Astrocyte (in vitro differentiated cells and primary cell): ENCODE results near the gene MIS12. TPM values are rescaled to one million over a fixed set of nuclear protein-coding genes. Genes with fewer than 3 reads are reported as not detected.

Source experiments
- DNase-seq: peaks from one replicate; pipeline ENCODE4 v3.0.0-alpha.2; 2010; ENCODE audit warnings: low read depth
- FAIRE-seq: peaks from 2 replicates; lab custom pipeline; 2011; peaks lifted over from hg19 to GRCh38; lab: Jason Lieb, UNC
- H2AFZ ChIP-seq: 2 replicates; pipeline ENCODE4 v1.6.0; 2012; ENCODE audit warnings: low read depth, low read length, inconsistent platforms
- H3K27ac ChIP-seq: 2 replicates; pipeline ENCODE4 v1.5.1; 2011; ENCODE audit warnings: low read depth, low read length, inconsistent platforms
- H3K27me3 ChIP-seq: 2 replicates; pipeline ENCODE4 v1.6.0; 2011; ENCODE audit warnings: low read length, inconsistent platforms; ENCODE audit not compliant: insufficient read depth
- H3K36me3 ChIP-seq: 2 replicates; pipeline ENCODE4 v1.5.1; 2011; ENCODE audit warnings: low read length, inconsistent platforms; ENCODE audit not compliant: insufficient read depth
- H3K4me1 ChIP-seq: 2 replicates; pipeline ENCODE4 v1.5.1; 2011; ENCODE audit warnings: low read length, inconsistent platforms; ENCODE audit not compliant: insufficient read depth
- H3K4me2 ChIP-seq: 2 replicates; pipeline ENCODE4 v1.6.0; 2012; ENCODE audit warnings: low read length, inconsistent platforms
- H3K4me3 ChIP-seq: 2 replicates; pipeline ENCODE4 v1.5.1; 2011; ENCODE audit warnings: low read depth, mild to moderate bottlenecking, low read length, inconsistent platforms; ENCODE audit not compliant: insufficient read depth
- H3K79me2 ChIP-seq: 2 replicates; pipeline ENCODE4 v1.6.0; 2012; ENCODE audit warnings: mild to moderate bottlenecking, low read length, inconsistent platforms; ENCODE audit not compliant: insufficient read depth
- H3K9ac ChIP-seq: 2 replicates; pipeline ENCODE4 v1.6.0; 2012; ENCODE audit warnings: mild to moderate bottlenecking, low read length, inconsistent platforms
- H3K9me3 ChIP-seq: 2 replicates; pipeline ENCODE4 v1.5.1; 2012; ENCODE audit warnings: low read depth, mild to moderate bottlenecking, low read length, inconsistent platforms; ENCODE audit not compliant: insufficient read depth
- H4K20me1 ChIP-seq: 2 replicates; pipeline ENCODE4 v1.6.0; 2012; ENCODE audit warnings: low read length, inconsistent platforms; ENCODE audit not compliant: insufficient read depth
- H3K27ac Mint-ChIP-seq: one replicate; pipeline ENCODE4 v1.8.0; 2021; ENCODE audit warnings: mild to moderate bottlenecking, mixed read lengths; ENCODE audit not compliant: unreplicated experiment
- H3K27me3 Mint-ChIP-seq: one replicate; pipeline ENCODE4 v1.8.0; 2021; ENCODE audit warnings: low read depth, mixed read lengths; ENCODE audit not compliant: unreplicated experiment
- H3K36me3 Mint-ChIP-seq: one replicate; pipeline ENCODE4 v1.8.0; 2021; ENCODE audit warnings: low read depth, mixed read lengths; ENCODE audit not compliant: unreplicated experiment
- H3K4me1 Mint-ChIP-seq: one replicate; pipeline ENCODE4 v1.8.0; 2021; ENCODE audit warnings: low read depth, mixed read lengths; ENCODE audit not compliant: unreplicated experiment
- H3K4me3 Mint-ChIP-seq: one replicate; pipeline ENCODE4 v1.8.0; 2021; ENCODE audit warnings: mild to moderate bottlenecking, moderate library complexity, mixed read lengths; ENCODE audit not compliant: unreplicated experiment
- H3K9me3 Mint-ChIP-seq: one replicate; pipeline ENCODE4 v1.8.0; 2021; ENCODE audit warnings: mild to moderate bottlenecking, mixed read lengths; ENCODE audit not compliant: unreplicated experiment
- EZH2 ChIP-seq: IDR thresholded peaks from 2 replicates; pipeline ENCODE4 v1.6.1; 2012; ENCODE audit warnings: mild to moderate bottlenecking, low read length, inconsistent platforms; ENCODE audit not compliant: insufficient read depth
- total RNA-seq: library from RNA; stranded (reverse); gene quantifications from 2 replicates; pipeline ENCODE4 v1.2.1, GENCODE V29; 2021
- TF ChIP-seq, protein P1 (sequence below): IDR thresholded peaks from 2 replicates; pipeline ENCODE4 v1.5.1; 2011; ENCODE audit warnings: low read depth, mild to moderate bottlenecking, inconsistent platforms, low read length, moderate library complexity; ENCODE audit not compliant: insufficient read depth

MIS12 gene
- total RNA-seq, 1 donor from 2014 or later, result 12.2 TPM

- H3K4me1 Mint-ChIP-seq, result no peaks in the 10 kb centered on the region
- H3K27me3 Mint-ChIP-seq, result no peaks in the 10 kb centered on the region
- H3K4me3 ChIP-seq, result no peak overlapping the region
- no peaks in the 10 kb centered on the region for H3K79me2 ChIP-seq
- TF ChIP-seq, protein P1, sequence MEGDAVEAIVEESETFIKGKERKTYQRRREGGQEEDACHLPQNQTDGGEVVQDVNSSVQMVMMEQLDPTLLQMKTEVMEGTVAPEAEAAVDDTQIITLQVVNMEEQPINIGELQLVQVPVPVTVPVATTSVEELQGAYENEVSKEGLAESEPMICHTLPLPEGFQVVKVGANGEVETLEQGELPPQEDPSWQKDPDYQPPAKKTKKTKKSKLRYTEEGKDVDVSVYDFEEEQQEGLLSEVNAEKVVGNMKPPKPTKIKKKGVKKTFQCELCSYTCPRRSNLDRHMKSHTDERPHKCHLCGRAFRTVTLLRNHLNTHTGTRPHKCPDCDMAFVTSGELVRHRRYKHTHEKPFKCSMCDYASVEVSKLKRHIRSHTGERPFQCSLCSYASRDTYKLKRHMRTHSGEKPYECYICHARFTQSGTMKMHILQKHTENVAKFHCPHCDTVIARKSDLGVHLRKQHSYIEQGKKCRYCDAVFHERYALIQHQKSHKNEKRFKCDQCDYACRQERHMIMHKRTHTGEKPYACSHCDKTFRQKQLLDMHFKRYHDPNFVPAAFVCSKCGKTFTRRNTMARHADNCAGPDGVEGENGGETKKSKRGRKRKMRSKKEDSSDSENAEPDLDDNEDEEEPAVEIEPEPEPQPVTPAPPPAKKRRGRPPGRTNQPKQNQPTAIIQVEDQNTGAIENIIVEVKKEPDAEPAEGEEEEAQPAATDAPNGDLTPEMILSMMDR, result no peak
- H3K9ac ChIP-seq, result no peak overlapping the region
- H3K9me3 Mint-ChIP-seq, result no peaks in the 10 kb centered on the region
- H3K36me3 Mint-ChIP-seq, result peaks cover 20% of the 10 kb centered on the region
- no peak overlapping the region for H3K27ac ChIP-seq
- peaks cover 22% of the 10 kb centered on the region for H3K36me3 ChIP-seq
- H3K4me3 Mint-ChIP-seq, result no peak overlapping the region
- no peak for FAIRE-seq
- no peaks in the 10 kb centered on the region for H4K20me1 ChIP-seq
- no peak for DNase-seq
- no peaks in the 10 kb centered on the region for H3K27me3 ChIP-seq
- no peak overlapping the region for H3K27ac Mint-ChIP-seq
- H3K9me3 ChIP-seq, result no peaks in the 10 kb centered on the region
- no peak overlapping the region for H2AFZ ChIP-seq
- H3K4me1 ChIP-seq, result no peaks in the 10 kb centered on the region
- no peak overlapping the region for H3K4me2 ChIP-seq
Observed at GRCh38 chr17:5444209-5444608, 42.2 kb upstream of the MIS12 start.

- Mint-ChIP-seq H3K4me3 (no peak overlapping the region), H3K27me3 (no peaks in the 10 kb centered on the region), H3K4me1 (no peaks in the 10 kb centered on the region), H3K36me3 (peaks cover 18% of the 10 kb centered on the region), H3K9me3 (no peaks in the 10 kb centered on the region), H3K27ac (no peak overlapping the region)
- DNase-seq (no peak), FAIRE-seq (no peak)
- peaks cover 32% of the 10 kb centered on the region for H3K36me3 ChIP-seq
- no peak overlapping the region for H2AFZ ChIP-seq
- no peaks in the 10 kb centered on the region for H3K27me3 ChIP-seq
- H3K27ac ChIP-seq, result no peak overlapping the region
- H3K79me2 ChIP-seq, result no peaks in the 10 kb centered on the region
- H3K4me2 ChIP-seq, result no peak overlapping the region
- H3K4me3 ChIP-seq, result no peak overlapping the region
- H4K20me1 ChIP-seq, result no peaks in the 10 kb centered on the region
- no peaks in the 10 kb centered on the region for H3K4me1 ChIP-seq
- no peaks in the 10 kb centered on the region for H3K9me3 ChIP-seq
- TF ChIP-seq, protein P1, result no peak
- TF ChIP-seq EZH2, result no peak
- H3K9ac ChIP-seq, result no peak overlapping the region
Observed at GRCh38 chr17:5446786-5447185, 39.6 kb upstream of the MIS12 start.

- no peak overlapping the region for H3K4me3 ChIP-seq
- no peaks in the 10 kb centered on the region for H3K9me3 ChIP-seq
- H3K27ac Mint-ChIP-seq, result peak overlapping the region; percentile 64
- peaks cover 4% of the 10 kb centered on the region for H3K36me3 Mint-ChIP-seq
- DNase-seq (no peak), FAIRE-seq (no peak)
- H2AFZ ChIP-seq, result no peak overlapping the region
- peaks cover 24% of the 10 kb centered on the region for H3K4me1 Mint-ChIP-seq
- peaks cover 12% of the 10 kb centered on the region for H3K36me3 ChIP-seq
- peaks cover 7% of the 10 kb centered on the region for H3K4me1 ChIP-seq
- TF ChIP-seq, protein P1, result no peak
- no peak for TF ChIP-seq EZH2
- H3K4me3 Mint-ChIP-seq, result no peak overlapping the region
- peaks cover 50% of the 10 kb centered on the region for H4K20me1 ChIP-seq
- H3K9me3 Mint-ChIP-seq, result no peaks in the 10 kb centered on the region
- H3K9ac ChIP-seq, result no peak overlapping the region
- no peak overlapping the region for H3K4me2 ChIP-seq
- H3K27me3 Mint-ChIP-seq, result no peaks in the 10 kb centered on the region
- no peaks in the 10 kb centered on the region for H3K27me3 ChIP-seq
- no peak overlapping the region for H3K27ac ChIP-seq
- H3K79me2 ChIP-seq, result peaks cover 77% of the 10 kb centered on the region
Observed at GRCh38 chr17:5464717-5465507, 21.5 kb upstream of the MIS12 start.
